Neural crest cell (in vitro differentiated cells): Measurements from ENCODE around the gene MCC. TPM values are rescaled to one million over a fixed set of nuclear protein-coding genes. Genes with fewer than 3 reads are reported as not detected.

Source experiments
- DNase-seq: peaks from one replicate; pipeline ENCODE4 v3.0.0; 2021; ENCODE audit warnings: low read depth, mixed read lengths, low spot score
- H3K27ac Mint-ChIP-seq: one replicate; pipeline ENCODE4 v1.8.0; 2021; ENCODE audit warnings: mild to moderate bottlenecking, mixed read lengths; ENCODE audit not compliant: unreplicated experiment
- H3K27me3 Mint-ChIP-seq: 2 replicates; pipeline ENCODE4 v1.8.0; 2021; ENCODE audit warnings: low read depth, mild to moderate bottlenecking, mixed read lengths
- H3K36me3 Mint-ChIP-seq: 2 replicates; pipeline ENCODE4 v1.8.0; 2021; ENCODE audit warnings: low read depth, mild to moderate bottlenecking, mixed read lengths
- H3K4me1 Mint-ChIP-seq: 2 replicates; pipeline ENCODE4 v1.8.0; 2021; ENCODE audit warnings: mixed read lengths
- H3K4me3 Mint-ChIP-seq: one replicate; pipeline ENCODE4 v1.8.0; 2021; ENCODE audit warnings: mild to moderate bottlenecking, mixed read lengths
- H3K9me3 Mint-ChIP-seq: 2 replicates; pipeline ENCODE4 v1.8.0; 2021; ENCODE audit warnings: mixed read lengths
- total RNA-seq: library from RNA; stranded (reverse); gene quantifications from 2 replicates; pipeline ENCODE4 v1.2.1, GENCODE V29; 2021
- TF ChIP-seq, protein P1 (sequence below): fragments of 200-600 bp; sonication (generic); conservative IDR thresholded peaks from 2 replicates; pipeline ENCODE4 v1.5.0; 2021; ENCODE audit warnings: antibody characterized with exemption, mild to moderate bottlenecking

The MCC gene
- total RNA-seq, 1 donor from 2014 or later = 10.8 TPM

- Mint-ChIP-seq H3K36me3 (no peaks in the 10 kb centered on the region), H3K4me1 (peaks cover 37% of the 10 kb centered on the region), H3K9me3 (no peaks in the 10 kb centered on the region), H3K27me3 (peaks cover 32% of the 10 kb centered on the region), H3K27ac (no peak overlapping the region), H3K4me3 (no peak overlapping the region)
- TF ChIP-seq, protein P1, sequence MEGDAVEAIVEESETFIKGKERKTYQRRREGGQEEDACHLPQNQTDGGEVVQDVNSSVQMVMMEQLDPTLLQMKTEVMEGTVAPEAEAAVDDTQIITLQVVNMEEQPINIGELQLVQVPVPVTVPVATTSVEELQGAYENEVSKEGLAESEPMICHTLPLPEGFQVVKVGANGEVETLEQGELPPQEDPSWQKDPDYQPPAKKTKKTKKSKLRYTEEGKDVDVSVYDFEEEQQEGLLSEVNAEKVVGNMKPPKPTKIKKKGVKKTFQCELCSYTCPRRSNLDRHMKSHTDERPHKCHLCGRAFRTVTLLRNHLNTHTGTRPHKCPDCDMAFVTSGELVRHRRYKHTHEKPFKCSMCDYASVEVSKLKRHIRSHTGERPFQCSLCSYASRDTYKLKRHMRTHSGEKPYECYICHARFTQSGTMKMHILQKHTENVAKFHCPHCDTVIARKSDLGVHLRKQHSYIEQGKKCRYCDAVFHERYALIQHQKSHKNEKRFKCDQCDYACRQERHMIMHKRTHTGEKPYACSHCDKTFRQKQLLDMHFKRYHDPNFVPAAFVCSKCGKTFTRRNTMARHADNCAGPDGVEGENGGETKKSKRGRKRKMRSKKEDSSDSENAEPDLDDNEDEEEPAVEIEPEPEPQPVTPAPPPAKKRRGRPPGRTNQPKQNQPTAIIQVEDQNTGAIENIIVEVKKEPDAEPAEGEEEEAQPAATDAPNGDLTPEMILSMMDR = no peak
- DNase-seq = no peak
These were observed 271.7 kb downstream of the MCC start for GRCh38 chr5:113216545-113216944.

DNA sequence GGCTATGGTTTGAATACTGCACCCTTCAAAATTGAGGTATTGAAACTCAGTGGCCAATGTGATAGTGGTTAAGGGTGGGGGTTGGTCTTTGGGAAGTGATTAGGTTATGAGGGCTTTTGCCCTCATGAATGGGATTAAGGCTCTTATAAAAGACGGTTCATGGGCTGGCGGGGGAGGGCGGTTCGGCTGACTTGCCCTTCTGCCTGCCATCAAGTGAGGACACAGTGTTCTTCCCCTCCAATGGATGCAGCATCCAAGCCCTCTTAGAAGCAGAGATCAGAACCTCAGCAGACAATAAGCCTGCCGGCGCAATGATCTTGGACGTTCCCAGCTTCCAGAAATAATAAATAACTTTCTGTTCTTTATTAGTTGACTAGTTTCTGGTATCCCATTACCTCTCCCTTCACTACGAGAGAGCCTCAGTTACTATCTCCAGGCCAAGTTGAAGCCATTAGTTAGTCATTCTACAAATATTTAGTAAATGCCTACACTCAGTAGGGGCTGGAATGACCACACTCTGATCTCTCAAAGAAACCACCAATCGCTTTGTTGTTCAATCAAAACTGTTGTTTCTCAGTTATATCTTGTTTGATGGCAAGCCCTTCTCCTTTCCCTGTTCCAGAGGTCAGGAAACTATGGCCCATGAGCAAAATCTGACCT lies 272.7 kb downstream of the MCC start:
- peaks cover 40% of the 10 kb centered on the region for H3K27me3 Mint-ChIP-seq
- no peak overlapping the region for H3K27ac Mint-ChIP-seq
- H3K36me3 Mint-ChIP-seq = peaks cover 2% of the 10 kb centered on the region
- no peak overlapping the region for H3K4me3 Mint-ChIP-seq
- TF ChIP-seq, protein P1 = no peak
- H3K9me3 Mint-ChIP-seq = no peaks in the 10 kb centered on the region
- peaks cover 36% of the 10 kb centered on the region for H3K4me1 Mint-ChIP-seq
- no peak for DNase-seq

DNA sequence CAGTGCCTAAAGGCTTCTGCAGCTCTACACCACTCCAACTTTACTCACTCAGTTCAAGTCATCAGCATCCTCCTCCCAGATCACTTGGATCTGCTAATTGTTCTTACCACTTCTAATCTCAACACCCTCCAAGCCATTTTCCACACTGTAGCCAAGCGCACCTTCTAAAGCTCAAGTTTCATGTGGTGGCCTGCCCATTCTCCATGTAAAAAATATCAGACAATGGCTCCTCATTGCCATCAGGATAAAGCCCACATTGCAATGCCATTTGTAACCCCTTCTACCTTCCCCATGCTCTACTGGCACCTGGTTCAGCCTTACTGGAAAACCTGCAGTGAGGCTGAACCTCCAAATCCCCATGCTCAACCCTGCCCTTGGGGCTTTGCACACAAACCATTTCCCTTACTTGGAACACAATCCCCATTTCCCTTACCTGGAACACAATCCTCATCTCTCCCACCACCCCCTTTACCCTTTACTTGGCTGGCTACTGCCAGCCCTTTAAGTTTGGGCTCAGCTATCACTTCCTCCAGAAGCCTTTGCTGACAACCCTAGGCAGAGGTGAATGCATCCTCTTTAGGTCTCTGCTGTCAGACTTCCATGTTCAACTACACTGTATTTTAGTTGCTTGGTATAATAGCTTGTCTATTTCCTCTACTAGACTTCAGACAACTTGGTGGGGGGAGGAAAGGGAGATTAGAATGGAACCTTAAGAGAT lies 273.5 kb downstream of the MCC start:
- Mint-ChIP-seq H3K27ac (no peak overlapping the region), H3K27me3 (peaks cover 48% of the 10 kb centered on the region), H3K9me3 (no peaks in the 10 kb centered on the region), H3K4me3 (no peak overlapping the region), H3K36me3 (peaks cover 2% of the 10 kb centered on the region), H3K4me1 (peaks cover 36% of the 10 kb centered on the region)
- no peak for DNase-seq
- TF ChIP-seq, protein P1 = no peak

DNA sequence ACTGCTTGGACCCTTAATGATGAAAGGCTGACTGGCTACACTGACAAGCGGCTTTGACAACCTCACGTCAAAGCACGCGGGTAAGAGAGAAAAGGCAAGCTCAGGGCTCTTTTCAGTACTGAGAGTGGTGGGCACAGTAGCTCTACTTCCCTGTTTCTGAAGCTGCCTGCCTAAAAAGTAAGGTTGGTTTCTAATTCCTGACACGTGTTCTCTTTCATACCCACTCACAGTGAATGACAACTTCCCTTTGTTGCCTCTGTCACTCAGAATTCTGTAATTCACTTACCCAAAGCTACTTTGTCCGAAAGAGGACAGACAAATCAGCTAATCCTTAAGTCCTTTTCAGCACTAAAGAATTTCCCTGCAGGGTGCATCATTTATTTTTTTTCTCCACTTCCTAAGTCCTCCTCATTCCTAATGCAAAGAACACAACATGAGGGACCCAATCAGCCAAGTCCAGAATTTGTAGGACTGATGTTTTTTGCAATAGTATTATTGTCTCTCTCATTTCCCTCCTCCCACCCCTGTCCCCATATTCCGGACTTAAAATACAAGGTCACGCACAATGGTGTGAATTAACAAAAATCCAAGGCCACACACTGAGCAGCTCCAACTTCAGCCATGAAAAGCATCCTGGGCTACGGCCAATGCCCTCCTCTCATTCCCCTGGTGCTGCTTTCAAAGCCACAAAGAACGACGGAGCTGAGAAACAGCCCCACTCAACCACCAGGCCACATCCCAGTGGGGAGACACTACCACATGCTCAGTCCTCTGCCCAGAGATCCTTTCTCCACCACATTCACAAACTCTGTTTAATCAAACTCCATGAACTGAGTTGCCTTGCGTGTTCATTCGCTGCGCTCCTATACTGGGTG lies 274.5 kb downstream of the MCC start:
- peaks cover 26% of the 10 kb centered on the region for H3K4me1 Mint-ChIP-seq
- H3K4me3 Mint-ChIP-seq = no peak overlapping the region
- H3K36me3 Mint-ChIP-seq = peaks cover 2% of the 10 kb centered on the region
- no peaks in the 10 kb centered on the region for H3K9me3 Mint-ChIP-seq
- TF ChIP-seq, protein P1 = no peak
- no peak overlapping the region for H3K27ac Mint-ChIP-seq
- no peak for DNase-seq
- H3K27me3 Mint-ChIP-seq = peaks cover 50% of the 10 kb centered on the region

GRCh38 chr5:113212244-113212920 lies 275.9 kb downstream of the MCC start:
- peaks cover 13% of the 10 kb centered on the region for H3K4me1 Mint-ChIP-seq
- H3K27ac Mint-ChIP-seq = no peak overlapping the region
- TF ChIP-seq, protein P1 = no peak
- H3K27me3 Mint-ChIP-seq = peaks cover 50% of the 10 kb centered on the region
- H3K9me3 Mint-ChIP-seq = no peaks in the 10 kb centered on the region
- no peak overlapping the region for H3K4me3 Mint-ChIP-seq
- no peak for DNase-seq
- H3K36me3 Mint-ChIP-seq = peaks cover 2% of the 10 kb centered on the region
